MCF 10A (cell line): ENCODE results near the gene DNAJB14. TPM values are rescaled to one million over a fixed set of nuclear protein-coding genes. Genes with fewer than 3 reads are reported as not detected.

Experiments used
- BruUV-seq: library from RNA; stranded (reverse); fragments of 400-500 nt; replicated peaks from 2 replicates; lab custom pipeline; 2021; lab: Mats Ljungman, UMichigan
- CTCF ChIA-PET: fragments of 300-600 bp; sonication (Branson Sonifier 250); formaldehyde crosslinking; extraction: SDS; loops from one replicate; lab custom pipeline; 2021; ENCODE audit warnings: antibody characterized with exemption, inconsistent platforms; lab: Yijun Ruan, JAX
- POLR2A ChIA-PET: fragments of 300-600, 350-650 bp; sonication (Branson Sonifier 250); formaldehyde crosslinking; extraction: SDS; loops from one replicate; lab custom pipeline; 2020; ENCODE audit warnings: antibody characterized with exemption, inconsistent platforms; lab: Yijun Ruan, JAX
- DNase-seq: peaks from one replicate; pipeline ENCODE4 v3.0.0-alpha.2; 2018; ENCODE audit not compliant: unreplicated experiment
- H3K27ac Mint-ChIP-seq: one replicate; pipeline ENCODE4 v1.8.0; 2022; ENCODE audit warnings: mild to moderate bottlenecking, low read depth, mixed read lengths; ENCODE audit not compliant: unreplicated experiment
- H3K27me3 Mint-ChIP-seq: one replicate; pipeline ENCODE4 v1.8.0; 2022; ENCODE audit warnings: mixed read lengths; ENCODE audit not compliant: insufficient read depth, unreplicated experiment
- H3K36me3 Mint-ChIP-seq: one replicate; pipeline ENCODE4 v1.8.0; 2022; ENCODE audit warnings: mild to moderate bottlenecking, moderate library complexity, mixed read lengths; ENCODE audit not compliant: insufficient read depth, unreplicated experiment
- H3K4me1 Mint-ChIP-seq: one replicate; pipeline ENCODE4 v1.8.0; 2022; ENCODE audit warnings: mixed read lengths; ENCODE audit not compliant: insufficient read depth, unreplicated experiment
- H3K4me3 Mint-ChIP-seq: one replicate; pipeline ENCODE4 v1.8.0; 2022; ENCODE audit warnings: mild to moderate bottlenecking, moderate library complexity, mixed read lengths; ENCODE audit not compliant: unreplicated experiment
- H3K9me3 Mint-ChIP-seq: one replicate; pipeline ENCODE4 v1.8.0; 2022; ENCODE audit warnings: mixed read lengths; ENCODE audit not compliant: unreplicated experiment
- CTCF ChIP-seq: fragments of 200-600 bp; IDR thresholded peaks from one replicate; pipeline ENCODE4 v1.8.0; 2022; ENCODE audit warnings: antibody characterized with exemption, mild to moderate bottlenecking; ENCODE audit not compliant: unreplicated experiment
- intact Hi-C: fragments of 100-400 bp; cut with micrococcal nuclease; formaldehyde crosslinking; loops from 2 replicates; pipeline ENCODE4 v1.14.1; 2022
- total RNA-seq: library from RNA; stranded (reverse); gene quantifications from 2 replicates; pipeline ENCODE4 v1.2.3, GENCODE V29; 2022

DNAJB14 gene
- total RNA-seq, 1 experiment from 2014 or later = 54.5 TPM

GRCh38 chr4:99853999-99854398 lies 92.4 kb downstream of the DNAJB14 start:
- ChIA-PET POLR2A (no interaction called here), CTCF (no interaction called here)
- Mint-ChIP-seq H3K4me3 (no peak overlapping the region), H3K27ac (no peak overlapping the region), H3K4me1 (peaks cover 7% of the 10 kb centered on the region), H3K36me3 (no peaks in the 10 kb centered on the region), H3K27me3 (no peaks in the 10 kb centered on the region), H3K9me3 (no peaks in the 10 kb centered on the region)
- intact Hi-C loops = no loop called here
- no TSS peak for BruUV-seq
- no peak for TF ChIP-seq CTCF
- no peak for DNase-seq

- intact Hi-C loops = no loop called here
- CTCF ChIA-PET = interaction anchor here (0.7 kb wide), 1 partner anchor 45 kb away, joined by 3 read pairs; no protein-coding TSS in a partner anchor
- Mint-ChIP-seq H3K36me3 (no peaks in the 10 kb centered on the region), H3K4me1 (peaks cover 7% of the 10 kb centered on the region), H3K27me3 (no peaks in the 10 kb centered on the region), H3K27ac (no peak overlapping the region), H3K9me3 (no peaks in the 10 kb centered on the region), H3K4me3 (no peak overlapping the region)
- POLR2A ChIA-PET = interaction anchor here (0.7 kb wide), 2 partner anchors 11 to 21 kb away, joined by 3 read pairs; no protein-coding TSS in a partner anchor
- no peak for DNase-seq
- TF ChIP-seq CTCF = no peak
- no TSS peak for BruUV-seq
Measured at GRCh38 chr4:99853190-99853589, 93.2 kb downstream of the DNAJB14 start.

DNA sequence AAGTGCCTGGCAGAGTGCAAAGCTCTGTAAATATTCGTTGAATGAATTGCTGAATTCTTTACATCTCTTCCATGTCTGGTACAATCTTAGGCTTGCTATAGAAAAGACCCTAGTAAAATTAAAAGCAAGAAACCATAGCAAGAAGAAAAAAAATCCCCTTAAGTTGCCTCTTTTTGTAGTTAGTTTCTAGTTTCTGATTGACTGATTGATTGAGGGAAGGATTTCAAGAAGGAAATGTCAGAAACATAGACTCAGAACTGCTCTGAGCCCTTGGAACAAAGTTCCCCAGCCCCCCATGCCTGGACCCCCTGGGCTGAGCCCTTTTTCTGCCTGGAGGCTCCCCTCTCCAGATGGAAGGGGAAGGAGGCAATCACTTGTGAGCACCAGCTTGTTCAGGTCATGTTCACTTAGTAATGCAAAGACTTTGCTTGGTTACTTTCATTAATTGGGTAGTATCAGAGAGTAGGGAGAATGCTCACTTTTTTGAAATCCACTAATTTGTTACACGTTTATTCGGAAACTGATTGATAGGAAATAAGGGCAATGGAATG lies 94.1 kb downstream of the DNAJB14 start:
- ChIA-PET CTCF (interaction anchor here (0.6 to 0.7 kb wide), 2 partner anchors 46 to 169 kb away, joined by 3 read pairs; no protein-coding TSS in a partner anchor), POLR2A (interaction anchor here (0.7 kb wide), 1 partner anchor 12 kb away, joined by 3 read pairs; no protein-coding TSS in a partner anchor)
- DNase-seq = no peak
- Mint-ChIP-seq H3K27ac (no peak overlapping the region), H3K9me3 (no peaks in the 10 kb centered on the region), H3K4me1 (peaks cover 7% of the 10 kb centered on the region), H3K4me3 (no peak overlapping the region), H3K36me3 (no peaks in the 10 kb centered on the region), H3K27me3 (no peaks in the 10 kb centered on the region)
- no peak for TF ChIP-seq CTCF
- BruUV-seq = no TSS peak
- intact Hi-C loops = no loop called here

- BruUV-seq = no TSS peak
- intact Hi-C loops = no loop called here
- H3K4me1 Mint-ChIP-seq = no peaks in the 10 kb centered on the region
- H3K27ac Mint-ChIP-seq = no peak overlapping the region
- no peak for DNase-seq
- no peak for TF ChIP-seq CTCF
- CTCF ChIA-PET = no interaction called here
- no peaks in the 10 kb centered on the region for H3K27me3 Mint-ChIP-seq
- H3K4me3 Mint-ChIP-seq = no peak overlapping the region
- H3K9me3 Mint-ChIP-seq = no peaks in the 10 kb centered on the region
- POLR2A ChIA-PET = no interaction called here
- H3K36me3 Mint-ChIP-seq = no peaks in the 10 kb centered on the region
Measured at GRCh38 chr4:99848591-99849001, 97.8 kb downstream of the DNAJB14 start.
